AG04450 (cell line): ENCODE measurements around the gene ANKS1B. TPM values are rescaled to one million over a fixed set of nuclear protein-coding genes. Genes with fewer than 3 reads are reported as not detected.

Source experiments
- CTCF ChIA-PET: fragments of 300-600, 350-600 bp; formaldehyde crosslinking; extraction: SDS; loops from one replicate; lab custom pipeline; 2022; ENCODE audit warnings: antibody characterized with exemption, inconsistent platforms; lab: Charles Lee
- POLR2A ChIA-PET: fragments of 350-600 bp; formaldehyde crosslinking; extraction: SDS; loops from one replicate; lab custom pipeline; 2021; ENCODE audit warnings: antibody characterized with exemption, inconsistent platforms; lab: Yijun Ruan, JAX
- DNase-seq: peaks from one replicate; pipeline ENCODE4 v3.0.0-alpha.2; 2011; ENCODE audit warnings: low read depth, low spot score
- H3K27ac ChIP-seq: one replicate; pipeline ENCODE4 v1.5.1; 2012; ENCODE audit warnings: low read depth, low read length, control low read depth
- H3K27me3 ChIP-seq: one replicate; pipeline ENCODE4 v1.6.0; 2012; ENCODE audit warnings: low read length; ENCODE audit not compliant: control insufficient read depth, insufficient read depth
- H3K4me3 ChIP-seq: 2 replicates; pipeline ENCODE4 v1.5.1; 2011; ENCODE audit warnings: mild to moderate bottlenecking, low read depth, low read length, control low read depth
- H3K9me3 ChIP-seq: 2 replicates; pipeline ENCODE4 v1.5.1; 2012; ENCODE audit warnings: low read length; ENCODE audit not compliant: control insufficient read depth, insufficient read depth
- polyA minus RNA-seq: library from RNA; depleted of rRNA, polyadenylated mRNA; stranded (reverse); fragments of >200 nt; gene quantifications from 2 replicates; pipeline ENCODE4 v1.2.3, GENCODE V29; 2011; rRNA and poly(A)+ RNA removed
- polyA plus RNA-seq: library from polyadenylated mRNA; depleted of rRNA; stranded (reverse); fragments of >200 nt; gene quantifications from 2 replicates; pipeline ENCODE4 v1.2.3, GENCODE V29; 2011; rRNA removed
- TF ChIP-seq, protein P1 (sequence below): IDR thresholded peaks from 2 replicates; pipeline ENCODE4 v1.5.1; 2011; ENCODE audit warnings: low read depth, low read length, control low read depth, inconsistent platforms

Gene ANKS1B
- polyA plus RNA-seq (0.17 and 0.22 TPM in 2 replicates), polyA minus RNA-seq (0.87 TPM in 1 of 2 replicates, not detected in the other)

DNA sequence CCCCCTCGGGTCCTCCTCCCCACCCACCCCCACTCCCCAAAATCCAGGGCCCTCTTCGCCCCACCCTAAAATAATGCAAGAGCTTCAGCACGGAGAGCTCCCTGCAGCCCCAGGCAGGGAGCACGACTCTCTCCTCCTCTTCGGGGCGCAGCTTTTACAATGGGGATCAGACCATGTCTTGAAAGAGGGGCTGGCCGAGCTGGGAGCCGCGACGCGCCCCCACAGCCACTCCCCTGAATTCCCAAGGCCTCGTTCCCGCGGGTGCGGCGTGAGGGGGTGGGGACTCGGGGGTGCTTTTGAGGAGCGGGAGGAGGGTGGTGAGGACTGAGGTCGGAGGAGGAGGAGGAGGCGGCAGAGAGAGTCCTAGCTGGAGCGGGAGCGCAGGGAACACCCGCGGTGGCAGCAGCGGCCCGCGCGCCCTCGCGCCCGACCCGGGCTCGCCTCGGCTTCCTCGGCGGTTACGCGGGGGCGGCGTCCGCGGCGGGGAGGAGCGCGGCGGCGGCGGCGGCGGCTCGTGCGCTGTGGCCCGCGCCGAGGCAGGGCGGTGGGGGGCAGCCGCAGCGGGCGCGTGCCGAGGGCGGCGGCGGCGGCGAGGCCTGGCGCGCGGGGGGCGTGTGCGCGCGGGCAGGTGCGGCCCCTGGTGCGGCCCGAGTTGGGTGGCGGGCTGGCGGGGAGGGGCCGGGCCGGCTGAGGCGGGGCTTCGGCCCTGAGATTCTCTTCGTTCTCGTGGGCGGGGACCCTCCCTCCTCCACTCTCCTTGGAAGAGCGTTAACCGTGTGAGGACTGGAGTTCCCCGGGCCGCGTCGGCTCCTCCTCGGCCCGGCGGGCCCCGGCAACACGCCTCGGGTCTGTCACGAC is at the start of gene ANKS1B:
TSS of gene ANKS1B (minus strand) at position 666 of the 858 bp plus-strand sequence. CDS start 699 bp downstream, outside the sequence.
- Histone ChIP-seq H3K27ac (no peak within 1 kb of the TSS), H3K9me3 (no peaks in the 10 kb centered on the region), H3K27me3 (peaks cover 9% of the 10 kb centered on the region), H3K4me3 (peak within 1 kb of the TSS; percentile 68)
- TF ChIP-seq, protein P1, sequence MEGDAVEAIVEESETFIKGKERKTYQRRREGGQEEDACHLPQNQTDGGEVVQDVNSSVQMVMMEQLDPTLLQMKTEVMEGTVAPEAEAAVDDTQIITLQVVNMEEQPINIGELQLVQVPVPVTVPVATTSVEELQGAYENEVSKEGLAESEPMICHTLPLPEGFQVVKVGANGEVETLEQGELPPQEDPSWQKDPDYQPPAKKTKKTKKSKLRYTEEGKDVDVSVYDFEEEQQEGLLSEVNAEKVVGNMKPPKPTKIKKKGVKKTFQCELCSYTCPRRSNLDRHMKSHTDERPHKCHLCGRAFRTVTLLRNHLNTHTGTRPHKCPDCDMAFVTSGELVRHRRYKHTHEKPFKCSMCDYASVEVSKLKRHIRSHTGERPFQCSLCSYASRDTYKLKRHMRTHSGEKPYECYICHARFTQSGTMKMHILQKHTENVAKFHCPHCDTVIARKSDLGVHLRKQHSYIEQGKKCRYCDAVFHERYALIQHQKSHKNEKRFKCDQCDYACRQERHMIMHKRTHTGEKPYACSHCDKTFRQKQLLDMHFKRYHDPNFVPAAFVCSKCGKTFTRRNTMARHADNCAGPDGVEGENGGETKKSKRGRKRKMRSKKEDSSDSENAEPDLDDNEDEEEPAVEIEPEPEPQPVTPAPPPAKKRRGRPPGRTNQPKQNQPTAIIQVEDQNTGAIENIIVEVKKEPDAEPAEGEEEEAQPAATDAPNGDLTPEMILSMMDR, result no peak
- no peak for DNase-seq
- POLR2A ChIA-PET, result no interaction called here
- CTCF ChIA-PET, result interaction anchor here (0.6 kb wide), 2 partner anchors 126 to 217 kb away, joined by 3 read pairs; no protein-coding TSS in a partner anchor

DNA sequence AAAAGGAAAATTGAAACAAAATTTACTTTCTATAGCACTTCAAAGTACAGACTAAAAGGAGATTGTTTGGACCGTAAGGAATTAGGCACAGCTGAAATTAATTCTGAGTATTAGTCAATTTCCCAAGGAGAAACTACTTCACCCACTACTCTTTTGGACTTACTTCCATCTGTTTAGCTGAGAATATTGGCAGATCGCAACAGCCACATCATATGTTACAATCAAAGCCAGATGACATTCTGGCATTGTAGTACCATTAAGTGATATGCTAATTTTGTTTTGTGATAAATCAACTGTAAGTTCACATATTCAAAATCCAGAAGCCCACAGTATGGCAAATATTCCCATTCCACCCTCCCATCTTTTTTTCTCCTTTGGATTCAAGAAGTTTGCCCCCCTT is 47.1 kb upstream of the ANKS1B start:
- Histone ChIP-seq H3K27ac (no peak overlapping the region), H3K9me3 (no peaks in the 10 kb centered on the region), H3K4me3 (no peak overlapping the region), H3K27me3 (no peaks in the 10 kb centered on the region)
- TF ChIP-seq, protein P1, result no peak
- no peak for DNase-seq
- ChIA-PET POLR2A (no interaction called here), CTCF (interaction anchor here (0.5 kb wide), 1 partner anchor 702 kb away, joined by 3 read pairs; no protein-coding TSS in a partner anchor)

DNA sequence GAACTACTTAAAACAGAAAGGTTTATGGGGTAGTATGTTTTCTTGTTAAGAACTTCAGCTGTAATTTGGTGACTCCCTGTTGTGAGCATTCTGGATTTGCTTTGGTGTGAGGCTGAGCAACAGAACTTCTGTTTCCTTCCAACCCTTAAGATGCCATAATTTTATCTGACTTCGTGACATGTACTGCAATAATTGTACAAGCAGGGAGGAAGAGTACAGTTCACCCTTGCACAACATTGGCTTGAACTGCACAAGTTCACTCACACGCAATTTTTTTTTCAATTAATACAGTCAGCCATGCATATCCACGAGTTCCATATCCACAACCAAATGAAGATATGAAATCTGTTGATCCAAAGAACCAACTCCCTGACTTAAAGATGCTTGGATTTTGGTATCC is 42.9 kb upstream of the ANKS1B start:
- CTCF ChIA-PET, result interaction anchor here (0.6 kb wide), 1 partner anchor 126 kb away, joined by 3 read pairs; no protein-coding TSS in a partner anchor
- H3K27ac ChIP-seq, result no peak overlapping the region
- no peaks in the 10 kb centered on the region for H3K27me3 ChIP-seq
- no peak overlapping the region for H3K4me3 ChIP-seq
- POLR2A ChIA-PET, result no interaction called here
- DNase-seq, result no peak
- TF ChIP-seq, protein P1, result no peak
- H3K9me3 ChIP-seq, result no peaks in the 10 kb centered on the region

DNA sequence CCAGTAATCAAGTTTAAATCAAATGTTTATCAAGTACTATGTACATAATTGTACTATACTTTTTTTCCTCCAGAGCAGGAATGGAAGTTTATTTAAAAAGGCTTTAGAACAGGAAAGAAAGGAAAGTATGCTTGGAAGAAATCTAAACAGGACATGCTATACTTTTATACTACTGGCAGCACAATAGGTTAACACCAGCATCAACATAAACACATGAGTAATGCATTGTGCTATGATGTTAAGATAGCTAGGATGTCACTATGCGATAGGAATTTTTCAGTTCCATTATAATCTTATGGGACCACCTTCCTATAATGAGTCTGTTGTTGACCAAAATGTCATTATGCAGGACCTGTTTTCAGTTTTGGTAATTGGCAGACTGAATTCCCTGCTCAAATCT is 41.5 kb upstream of the ANKS1B start:
- CTCF ChIA-PET, result interaction anchor here (0.9 kb wide), 1 partner anchor 128 kb away, joined by 3 read pairs; no protein-coding TSS in a partner anchor
- POLR2A ChIA-PET, result no interaction called here
- H3K4me3 ChIP-seq, result no peak overlapping the region
- DNase-seq, result no peak
- no peak overlapping the region for H3K27ac ChIP-seq
- TF ChIP-seq, protein P1, result no peak
- H3K9me3 ChIP-seq, result no peaks in the 10 kb centered on the region
- H3K27me3 ChIP-seq, result no peaks in the 10 kb centered on the region
